Upper lobe of right lung (tissue), 1 donor: Measurements from ENCODE around the gene ITPR2. TPM values are rescaled to one million over a fixed set of nuclear protein-coding genes. Genes with fewer than 3 reads are reported as not detected.

Source experiments
- ATAC-seq: fragments of 200-7000 bp; cut with Tn5 transposase; one replicate; pipeline ENCODE4 v1.9.1; 2020; ENCODE audit warnings: mild to moderate bottlenecking, moderate library complexity
- DNase-seq: peaks from one replicate; pipeline ENCODE4 v3.0.0-alpha.2; 2020
- H3K27ac ChIP-seq: fragments of 200-600 bp; one replicate; pipeline ENCODE4 v1.8.0; 2022
- H3K27me3 ChIP-seq: fragments of 200-600 bp; one replicate; pipeline ENCODE4 v1.8.0; 2022; ENCODE audit warnings: mild to moderate bottlenecking
- H3K36me3 ChIP-seq: fragments of 200-600 bp; one replicate; pipeline ENCODE4 v1.8.0; 2022
- H3K4me1 ChIP-seq: fragments of 200-600 bp; one replicate; pipeline ENCODE4 v1.8.0; 2022
- H3K4me3 ChIP-seq: fragments of 200-600 bp; one replicate; pipeline ENCODE4 v1.8.0; 2022; ENCODE audit warnings: mild to moderate bottlenecking
- H3K9me3 ChIP-seq: fragments of 200-600 bp; one replicate; pipeline ENCODE4 v1.8.0; 2022
- CTCF ChIP-seq: fragments of 200-600 bp; IDR thresholded peaks from one replicate; pipeline ENCODE4 v1.8.0; 2022; ENCODE audit warnings: antibody characterized with exemption
- intact Hi-C: fragments of 100-400 bp; cut with DNase I; formaldehyde crosslinking; loops from one replicate; pipeline ENCODE4 v1.11.0; 2022
- total RNA-seq: library from RNA; stranded (reverse); fragmentation: NEBNext Ultra II Directional; extraction: Animal tissue kit (Norgen Biotek cat#: 25700); gene quantifications from one replicate; pipeline ENCODE4 v1.2.1, GENCODE V29; 2021
- donor health status: DM: no; HTN: yes; CAD: no; lungs with severe emphysema.

ITPR2 gene
- total RNA-seq, 1 donor from 2014 or later: 50.8 TPM

DNA sequence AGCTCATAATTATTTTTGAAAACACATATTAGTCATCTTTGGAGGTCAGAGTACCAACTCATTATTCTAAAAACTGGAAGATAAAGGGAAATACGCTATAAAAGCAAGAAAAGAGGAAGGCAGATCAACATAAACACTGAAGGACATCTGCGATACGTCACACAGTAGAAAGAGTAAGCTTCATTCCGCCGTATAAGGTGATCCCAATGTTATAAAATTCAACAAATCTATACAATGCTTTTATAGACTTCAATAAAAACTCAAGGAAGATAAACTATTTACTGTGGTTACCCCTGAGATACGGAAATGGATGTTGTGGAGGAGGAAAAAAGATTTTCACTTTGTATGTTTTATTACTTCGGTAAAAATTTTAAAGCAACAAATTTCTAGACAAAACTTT lies 92.6 kb downstream of the ITPR2 start:
- H3K27me3 ChIP-seq: no peaks in the 10 kb centered on the region
- ATAC-seq (no peak), DNase-seq (no peak)
- H3K36me3 ChIP-seq: no peaks in the 10 kb centered on the region
- TF ChIP-seq CTCF: no peak
- intact Hi-C loops: no loop called here
- H3K9me3 ChIP-seq: no peaks in the 10 kb centered on the region
- peaks cover 4% of the 10 kb centered on the region for H3K4me1 ChIP-seq
- H3K4me3 ChIP-seq: no peak overlapping the region
- H3K27ac ChIP-seq: no peak overlapping the region

DNA sequence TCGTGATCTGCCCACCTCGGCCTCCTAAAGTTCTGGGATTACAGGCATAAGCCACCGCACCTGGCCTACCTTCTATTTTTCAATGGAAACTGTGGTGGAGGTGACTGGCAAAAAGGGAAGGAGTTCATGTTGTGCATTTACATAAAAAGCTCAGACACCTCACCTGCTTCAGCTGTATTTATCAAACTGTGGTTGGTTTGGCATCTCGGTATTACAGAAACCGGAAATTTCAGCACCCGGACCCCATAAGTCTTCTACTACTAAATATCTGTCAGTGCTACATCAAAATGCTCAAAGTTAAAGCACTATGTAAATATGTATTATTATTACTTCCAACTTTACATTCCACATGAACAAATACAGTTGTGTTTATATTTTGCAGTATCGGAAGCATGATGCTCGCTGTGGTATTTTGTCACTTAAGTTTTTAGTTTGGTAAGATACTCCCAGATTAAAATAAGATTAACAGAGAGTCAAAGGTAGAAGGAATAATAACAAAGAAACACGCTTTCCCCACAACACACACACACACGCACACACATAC lies 95.4 kb downstream of the ITPR2 start:
- no peak for TF ChIP-seq CTCF
- DNase-seq: no peak
- ATAC-seq: no peak
- no peak overlapping the region for H3K4me3 ChIP-seq
- no peaks in the 10 kb centered on the region for H3K27me3 ChIP-seq
- H3K36me3 ChIP-seq: no peaks in the 10 kb centered on the region
- H3K9me3 ChIP-seq: no peaks in the 10 kb centered on the region
- intact Hi-C loops: no loop called here
- no peak overlapping the region for H3K27ac ChIP-seq
- H3K4me1 ChIP-seq: peaks cover 4% of the 10 kb centered on the region

DNA sequence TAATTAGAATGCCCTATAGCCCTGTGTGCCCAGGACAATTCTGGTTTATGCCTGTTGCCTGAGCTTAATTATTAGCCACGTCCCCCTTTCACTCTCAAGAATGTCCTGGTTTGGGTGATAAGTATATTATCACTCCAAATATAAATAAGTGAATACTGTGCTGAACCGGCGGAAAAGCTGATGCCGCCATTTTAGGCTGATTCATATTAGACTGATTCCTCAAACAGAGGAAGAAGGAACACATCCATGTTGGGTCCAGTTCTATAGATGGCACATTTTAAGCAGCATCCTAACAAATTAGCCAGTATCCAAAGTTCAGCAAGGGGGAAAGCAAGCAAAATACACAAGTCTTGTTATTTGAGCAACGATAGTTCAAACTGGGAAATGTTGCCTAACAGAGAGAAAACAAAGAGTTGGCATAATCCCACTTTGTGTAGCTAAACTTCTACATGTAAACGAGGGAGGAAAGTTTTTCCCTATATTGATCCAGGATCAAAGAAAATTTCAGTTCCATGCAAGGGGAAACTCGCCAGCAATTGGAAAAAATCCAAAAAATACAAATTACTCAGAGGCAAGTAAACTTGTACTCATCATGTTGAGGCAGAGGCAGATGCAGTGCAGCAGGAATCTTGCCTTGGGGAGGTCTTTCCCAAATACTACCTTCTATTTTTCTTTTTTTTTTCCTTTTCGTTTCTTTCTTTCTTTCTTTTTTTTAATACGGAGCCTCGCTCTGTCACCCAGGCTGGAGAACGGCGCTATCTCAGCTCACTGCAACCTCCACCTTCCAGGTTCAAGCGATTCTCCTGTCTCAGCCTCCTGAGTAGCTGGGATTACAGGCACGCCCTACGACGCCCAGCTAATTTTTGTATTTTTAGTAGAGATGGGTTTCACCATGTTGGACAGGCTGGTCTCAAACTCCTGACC lies 96.2 kb downstream of the ITPR2 start:
- no peak for DNase-seq
- Histone ChIP-seq H3K36me3 (no peaks in the 10 kb centered on the region), H3K9me3 (no peaks in the 10 kb centered on the region), H3K4me3 (no peak overlapping the region), H3K27me3 (no peaks in the 10 kb centered on the region), H3K4me1 (peaks cover under 1% of the 10 kb centered on the region), H3K27ac (no peak overlapping the region)
- TF ChIP-seq CTCF: no peak
- no peak for ATAC-seq
- intact Hi-C loops: no loop called here

- Histone ChIP-seq H3K4me1 (peaks cover 3% of the 10 kb centered on the region), H3K9me3 (no peaks in the 10 kb centered on the region), H3K27ac (no peak overlapping the region), H3K36me3 (no peaks in the 10 kb centered on the region), H3K4me3 (no peak overlapping the region), H3K27me3 (no peaks in the 10 kb centered on the region)
- intact Hi-C loops: no loop called here
- DNase-seq (no peak), ATAC-seq (no peak)
- no peak for TF ChIP-seq CTCF
These were observed 97.8 kb downstream of the ITPR2 start for GRCh38 chr12:26735249-26735639.

- Histone ChIP-seq H3K9me3 (no peaks in the 10 kb centered on the region), H3K27ac (no peak overlapping the region), H3K4me1 (peaks cover 3% of the 10 kb centered on the region), H3K4me3 (no peak overlapping the region), H3K27me3 (no peaks in the 10 kb centered on the region), H3K36me3 (no peaks in the 10 kb centered on the region)
- TF ChIP-seq CTCF: no peak
- intact Hi-C loops: no loop called here
- no peak for ATAC-seq
- DNase-seq: no peak
These were observed 98.3 kb downstream of the ITPR2 start for GRCh38 chr12:26734510-26735248.
